SK-N-SH (cell line): Measurements from ENCODE around the gene ADD2. TPM values are rescaled to one million over a fixed set of nuclear protein-coding genes. Genes with fewer than 3 reads are reported as not detected.

Experiments used
- CTCF ChIA-PET: fragments of 300-600, 350-600 bp; formaldehyde crosslinking; extraction: SDS; loops from one replicate; lab custom pipeline; 2021; lab: Yijun Ruan, JAX
- POLR2A ChIA-PET: fragments of 350-600 bp; sonication (Branson Sonifier 250); formaldehyde crosslinking; extraction: SDS; loops from one replicate; lab custom pipeline; 2020; ENCODE audit warnings: antibody characterized with exemption, inconsistent platforms; lab: Yijun Ruan, JAX
- DNase-seq: peaks from one replicate; pipeline ENCODE4 v3.0.0; 2012
- H2AFZ ChIP-seq: fragments of 200-600 bp; sonication (generic); 2 replicates; pipeline ENCODE4 v1.8.1; 2016; ENCODE audit warnings: antibody characterized with exemption, mild to moderate bottlenecking, low read depth
- H3F3A ChIP-seq: fragments of 200-600 bp; sonication (generic); replicated peaks from 2 replicates; pipeline ENCODE3; 2016; ENCODE audit warnings: antibody characterized with exemption, mild to moderate bottlenecking; ENCODE audit not compliant: insufficient read depth
- H3K27ac ChIP-seq, 2 experiments: fragments of 200-500 bp in 1 of 2; fragments of 200-600 bp in 1 of 2; sonication (Bioruptor generic) in 1 of 2; sonication (generic), shearing (Covaris generic) in 1 of 2; 2 replicates each; pipeline versions ENCODE4 v1.5.1 to v1.6.1; 2014 to 2016; ENCODE audit warnings: low read depth in 2 of 2, inconsistent platforms in 1 of 2, low read length in 1 of 2, mild to moderate bottlenecking in 1 of 2, mixed read lengths in 1 of 2
- H3K27me3 ChIP-seq: fragments of 200-600 bp; sonication (generic), shearing (Covaris generic); 2 replicates; pipeline ENCODE4 v1.6.1; 2016; ENCODE audit warnings: mixed run types; ENCODE audit not compliant: insufficient read depth
- H3K36me3 ChIP-seq, 2 experiments: fragments of 200-500 bp in 1 of 2; fragments of 200-600 bp in 1 of 2; sonication (Bioruptor generic) in 1 of 2; sonication (generic) in 1 of 2; replicated peaks in 1 of 2; 2 replicates each; pipeline versions ENCODE3 to v1.5.1; 2014 to 2016; ENCODE audit warnings: low read length in 1 of 2, mild to moderate bottlenecking in 1 of 2; ENCODE audit not compliant: insufficient read depth in 2 of 2, control insufficient read depth in 1 of 2
- H3K4me1 ChIP-seq, 2 experiments: fragments of 200-500 bp in 1 of 2; fragments of 200-600 bp in 1 of 2; sonication (Bioruptor generic) in 1 of 2; sonication (generic), shearing (Covaris generic) in 1 of 2; 2 replicates each; pipeline versions ENCODE4 v1.5.1 to v1.6.1; 2014 to 2016; ENCODE audit warnings: low read depth in 1 of 2, low read length in 1 of 2, mixed run types in 1 of 2; ENCODE audit not compliant: insufficient read depth in 2 of 2, control insufficient read depth in 1 of 2
- H3K4me2 ChIP-seq: fragments of 200-600 bp; sonication (generic), shearing (Covaris generic); 2 replicates; pipeline ENCODE4 v1.6.1; 2017; ENCODE audit warnings: mixed run types
- H3K4me3 ChIP-seq, 2 experiments: fragments of 200-500 bp in 1 of 2; fragments of 200-600 bp in 1 of 2; sonication (Bioruptor generic) in 1 of 2; sonication (generic), shearing (Covaris generic) in 1 of 2; 2 replicates each; pipeline versions ENCODE4 v1.5.1 to v1.8.1; 2014 to 2016; ENCODE audit warnings: low read depth in 2 of 2, inconsistent platforms in 1 of 2, low read length in 1 of 2, mild to moderate bottlenecking in 1 of 2, mixed read lengths in 1 of 2, moderate library complexity in 1 of 2
- H3K79me2 ChIP-seq: fragments of 200-600 bp; sonication (generic); 2 replicates; pipeline ENCODE4 v1.8.1; 2017; ENCODE audit warnings: mild to moderate bottlenecking; ENCODE audit not compliant: insufficient read depth
- H3K9ac ChIP-seq: fragments of 200-600 bp; sonication (generic); 2 replicates; pipeline ENCODE4 v1.6.1; 2017; ENCODE audit warnings: mixed run types
- H3K9me2 ChIP-seq: fragments of 200-600 bp; sonication (generic); 2 replicates; pipeline ENCODE4 v1.6.1; 2017; ENCODE audit warnings: mixed run types
- H3K9me3 ChIP-seq: fragments of 200-600 bp; sonication (generic); 2 replicates; pipeline ENCODE4 v1.6.1; 2017; ENCODE audit warnings: mixed run types, mild to moderate bottlenecking, moderate library complexity
- H4K20me1 ChIP-seq: fragments of 200-600 bp; sonication (generic); 2 replicates; pipeline ENCODE4 v1.6.1; 2017; ENCODE audit warnings: mild to moderate bottlenecking, mixed run types; ENCODE audit not compliant: insufficient read depth
- CHD2 ChIP-seq: fragments of 150-350 bp; IDR thresholded peaks from 2 replicates; pipeline ENCODE4 v1.6.1; 2018; ENCODE audit warnings: low read length; ENCODE audit not compliant: partially characterized antibody
- ELF1 ChIP-seq: IDR thresholded peaks from 2 replicates; pipeline ENCODE4 v1.4.0; 2012
- EP300 ChIP-seq, 2 experiments: IDR thresholded peaks; 2 replicates each; pipeline versions ENCODE4 v1.4.0 to v1.6.1; 2012; ENCODE audit warnings: borderline replicate concordance in 1 of 2, low read depth in 1 of 2, low read length in 1 of 2
- EZH2phosphoT487 ChIP-seq: fragments of 200-600 bp; sonication (generic); IDR thresholded peaks from 2 replicates; pipeline ENCODE4 v1.6.1; 2017; ENCODE audit warnings: low read depth, mixed run types, mild to moderate bottlenecking, antibody characterized with exemption, moderate library complexity, borderline replicate concordance
- FOSL2 ChIP-seq: IDR thresholded peaks from 2 replicates; pipeline ENCODE4 v1.4.0; 2012; ENCODE audit warnings: low read depth, mild to moderate bottlenecking, moderate library complexity, borderline replicate concordance
- GATA2 ChIP-seq: sonication (generic); formaldehyde crosslinking; IDR thresholded peaks from 2 replicates; pipeline ENCODE4 v1.5.0; 2020; ENCODE audit warnings: mild to moderate bottlenecking, missing genetic modification reagents
- IRF3 ChIP-seq: fragments of 150-350 bp; IDR thresholded peaks from 2 replicates; pipeline ENCODE4 v1.6.1; 2016; ENCODE audit warnings: mild to moderate bottlenecking, low read depth, low read length
- JUND ChIP-seq: IDR thresholded peaks from 2 replicates; pipeline ENCODE4 v1.4.0; 2012
- MEF2A ChIP-seq: IDR thresholded peaks from 2 replicates; pipeline ENCODE4 v1.4.0; 2012; ENCODE audit warnings: low read depth, borderline replicate concordance
- NRF1 ChIP-seq: IDR thresholded peaks from 2 replicates; pipeline ENCODE4 v1.6.1; 2012; ENCODE audit warnings: low read depth, mild to moderate bottlenecking, low read length
- POLR2AphosphoS5 ChIP-seq: IDR thresholded peaks from 2 replicates; pipeline ENCODE4 v1.6.1; 2012; ENCODE audit warnings: low read depth, low read length
- RFX5 ChIP-seq: IDR thresholded peaks from 2 replicates; pipeline ENCODE4 v1.6.1; 2012; ENCODE audit warnings: mild to moderate bottlenecking, improper control_type of control experiment, low read length
- RXRA ChIP-seq: IDR thresholded peaks from 2 replicates; pipeline ENCODE4 v1.4.0; 2012; ENCODE audit warnings: low read depth, mild to moderate bottlenecking, borderline replicate concordance
- SIN3A ChIP-seq: IDR thresholded peaks from 2 replicates; pipeline ENCODE4 v1.6.1; 2012; ENCODE audit warnings: low read depth, mild to moderate bottlenecking, low read length, moderate library complexity, borderline replicate concordance
- SMC3 ChIP-seq: IDR thresholded peaks from 2 replicates; pipeline ENCODE4 v1.6.1; 2012; ENCODE audit warnings: low read depth, low read length, improper control_type of control experiment
- TCF12 ChIP-seq: IDR thresholded peaks from 2 replicates; pipeline ENCODE4 v1.4.0; 2012
- USF1 ChIP-seq: IDR thresholded peaks from 2 replicates; pipeline ENCODE4 v1.4.0; 2012; ENCODE audit warnings: low read depth, borderline replicate concordance
- USF2 ChIP-seq: fragments of 150-350 bp; IDR thresholded peaks from 2 replicates; pipeline ENCODE4 v1.6.1; 2017; ENCODE audit warnings: antibody characterized with exemption, low read length, low read depth, borderline replicate concordance
- WGBS: methylation state at CpG from one replicate; pipeline ENCODE4 v1.1.6; 2017; ENCODE audit warnings: low lambda C conversion rate; 5-methylcytosine and 5-hydroxymethylcytosine counted together
- polyA plus RNA-seq, 3 experiments: library from polyadenylated mRNA; depleted of rRNA; stranded (reverse); fragments of >200 nt; gene quantifications; 2 replicates each; pipeline ENCODE4 v1.2.3, GENCODE V29; 2012

ADD2 gene
- polyA plus RNA-seq, 1 of the 3 experiments (the other 2 are of a cell fraction): 0.30 TPM

- Histone ChIP-seq H3K9me2 (no peaks in the 10 kb centered on the region), H3K27ac (no peak overlapping the region), H3K36me3 (no peaks in the 10 kb centered on the region), H3K4me3 (no peak overlapping the region), H3K4me2 (no peak overlapping the region), H3K4me1 (peaks cover 0 to 2% of the 10 kb centered on the region in 2 experiments; a peak in 2 of 4 replicates), H3K79me2 (no peaks in the 10 kb centered on the region), H3K27me3 (no peaks in the 10 kb centered on the region; the same call in 1 of the 2 replicates), H3K9ac (no peak overlapping the region), H4K20me1 (no peaks in the 10 kb centered on the region)
- WGBS: 62% methylated on average over 3 of the region's 3 CpGs
- CTCF ChIA-PET: interaction anchor here (1.0 kb wide), 1 partner anchor 73 kb away, joined by 4 read pairs; no protein-coding TSS in a partner anchor
- no peak for DNase-seq
- TF ChIP-seq CHD2 (no peak), EZH2phosphoT487 (no peak), USF2 (no peak), SMC3 (no peak), GATA2 (no peak), JUND (no peak), POLR2AphosphoS5 (no peak), MEF2A (no peak), EP300 (IDR thresholded peaks at IDR 0.05; ENCODE audit: borderline replicate concordance in 1 of 2, low read depth in 1 of 2, low read length in 1 of 2) (no peak), FOSL2 (no peak), SIN3A (no peak), USF1 (no peak), ELF1 (no peak), IRF3 (no peak), RFX5 (no peak), RXRA (no peak), TCF12 (no peak), NRF1 (no peak)
- TF ChIP-seq, all 33 proteins: peak for 0
- Histone ChIP-seq H3F3A (no peaks in the 10 kb centered on the region), H2AFZ (no peak overlapping the region), H3K9me3 (no peaks in the 10 kb centered on the region)
- POLR2A ChIA-PET: no interaction called here
These were observed 77.2 kb downstream of the ADD2 start for GRCh38 chr2:70690846-70691245.
